ENCODE data around the gene PPP1R8. TPM values are rescaled to one million over a fixed set of nuclear protein-coding genes. Genes with fewer than 3 reads are reported as not detected.
"Not testable (repeated sequence)": the region's sequence is repeated elsewhere in the genome, so short reads cannot be mapped to it uniquely, and the experiment has no call there.

Gene PPP1R8
- polyA plus RNA-seq (ENCODE audit: insufficient read length in 10 of 10): 10 to 100 TPM; 29.0 to 38.0 (median 32.0) TPM
- long read RNA-seq, donor 1, transcript PPP1R8-202 (7 exons, 2,344 nt): major isoform, 6 of 6 reads
- long read RNA-seq, donor 1, partial matches to known transcripts: 0 of 6 reads
- long read RNA-seq, donor 1, other reads (novel, unspliced or antisense): 0 of 6 reads
- long read RNA-seq, donor 2, transcript PPP1R8-202 (7 exons, 2,344 nt): major isoform, 6 of 7 reads
- long read RNA-seq, donor 2, partial matches to known transcripts: 0 of 7 reads
- long read RNA-seq, donor 2, other reads (novel, unspliced or antisense): 0 of 7 reads
- long read RNA-seq, donor 3: 0 reads
- long read RNA-seq, donor 4, partial matches to known transcripts: 0 of 5 reads
- long read RNA-seq, donor 4, other reads (novel, unspliced or antisense): 0 of 5 reads
- long read RNA-seq, donor 5, transcript PPP1R8-202 (7 exons, 2,344 nt): major isoform, 8 of 8 reads
- long read RNA-seq, donor 5, partial matches to known transcripts: 0 of 8 reads
- long read RNA-seq, donor 5, other reads (novel, unspliced or antisense): 0 of 8 reads
- long read RNA-seq, donor 6, transcript PPP1R8-202 (7 exons, 2,344 nt): major isoform, 8 of 19 reads
- long read RNA-seq, donor 6, partial matches to known transcripts: 10 of 19 reads
- long read RNA-seq, donor 6, other reads (novel, unspliced or antisense): 0 of 19 reads
- long read RNA-seq, donor 7, transcript PPP1R8-202 (7 exons, 2,344 nt): major isoform, 8 of 8 reads
- long read RNA-seq, donor 7, partial matches to known transcripts: 0 of 8 reads
- long read RNA-seq, donor 7, other reads (novel, unspliced or antisense): 0 of 8 reads
- long read RNA-seq, donor 8, transcript PPP1R8-202 (7 exons, 2,344 nt): major isoform, 6 of 16 reads
- long read RNA-seq, donor 8, partial matches to known transcripts: 10 of 16 reads
- long read RNA-seq, donor 8, other reads (novel, unspliced or antisense): 0 of 16 reads
- long read RNA-seq, donor 9, partial matches to known transcripts: 0 of 3 reads
- long read RNA-seq, donor 9, other reads (novel, unspliced or antisense): 0 of 3 reads

- peak; percentile 97 to 99 (median 97) for DNase-seq
These were observed at the start of gene PPP1R8 for GRCh38 chr1:27830621-27831440. Gene PPP1R8, plus strand, starts transcription at chr1:27830782. Its CDS starts 54 bp downstream, at chr1:27830836.

GRCh38 chr1:27782950-27783349, 47.6 kb upstream of the PPP1R8 start:
- no peak for DNase-seq

- no peak for DNase-seq
These were observed 45.9 kb upstream of the PPP1R8 start for GRCh38 chr1:27784700-27785099.

GRCh38 chr1:27785781-27786455, 44.7 kb upstream of the PPP1R8 start:
- DNase-seq: no peak

- no peak for DNase-seq
These were observed 42.7 kb upstream of the PPP1R8 start for GRCh38 chr1:27787895-27788294.

- DNase-seq: peak in 2 of 3 donors; percentile 6 to 11
These were observed 41.0 kb upstream of the PPP1R8 start for GRCh38 chr1:27789540-27790041.

- DNase-seq: not testable (repeated sequence)
These were observed 40.3 kb upstream of the PPP1R8 start for GRCh38 chr1:27790270-27790669.

- DNase-seq: no peak
These were observed 35.0 kb upstream of the PPP1R8 start for GRCh38 chr1:27795601-27796000.

- DNase-seq: no peak
These were observed 25.8 kb upstream of the PPP1R8 start for GRCh38 chr1:27804791-27805190.

- DNase-seq: no peak
These were observed 23.8 kb upstream of the PPP1R8 start for GRCh38 chr1:27806758-27807157.

- no peak for DNase-seq
These were observed 23.2 kb upstream of the PPP1R8 start for GRCh38 chr1:27807385-27807784.

- not testable (repeated sequence) for DNase-seq
These were observed 22.5 kb upstream of the PPP1R8 start for GRCh38 chr1:27808131-27808530.

GRCh38 chr1:27809883-27810282, 20.7 kb upstream of the PPP1R8 start:
- no peak for DNase-seq

- no peak for DNase-seq
These were observed 18.7 kb upstream of the PPP1R8 start for GRCh38 chr1:27811741-27812500.

GRCh38 chr1:27816921-27817630, 13.5 kb upstream of the PPP1R8 start:
- peak; percentile 9 to 46 (median 39) for DNase-seq

GRCh38 chr1:27821761-27822315, 8.7 kb upstream of the PPP1R8 start:
- no peak for DNase-seq

GRCh38 chr1:27823784-27824183, 6.8 kb upstream of the PPP1R8 start:
- DNase-seq: no peak

- no peak for DNase-seq
These were observed 6.2 kb upstream of the PPP1R8 start for GRCh38 chr1:27824411-27824810.
